ENCODE data around the gene AGMO.

- TF ChIP-seq EZH2phosphoT487 (IDR thresholded peaks at IDR 0.05; ENCODE audit: low read depth) = no peak
- peak; percentile 51 for TF ChIP-seq CTCF (IDR thresholded peaks at IDR 0.05; ENCODE audit: low read depth, low read length)
Measured at GRCh38 chr7:15199482-15199881, 362.3 kb downstream of the AGMO start.

All from OCI-LY3 (cell line).